Forelimb muscle (tissue), 1 donor: ENCODE data around the gene ARF1. TPM values are rescaled to one million over a fixed set of nuclear protein-coding genes. Genes with fewer than 3 reads are reported as not detected.
"Not testable (repeated sequence)": the region's sequence is repeated elsewhere in the genome, so short reads cannot be mapped to it uniquely, and the experiment has no call there.

ENCODE experiments used
- DNase-seq: peaks from one replicate; pipeline ENCODE4 v3.0.0-alpha.2; 2013; ENCODE audit warnings: low read depth
- polyA plus RNA-seq: library from polyadenylated mRNA; unstranded; fragments of 120-200 nt; gene quantifications from one replicate; pipeline ENCODE4 v1.2.1, GENCODE V29; 2013; ENCODE audit not compliant: insufficient read length

ARF1 gene
- polyA plus RNA-seq, 1 donor, result 240 TPM

- peak; percentile 86 for DNase-seq
Observed at GRCh38 chr1:228102791-228103620, 20.5 kb downstream of the ARF1 start, which contains the start of gene C1orf35. Gene C1orf35, minus strand, starts transcription at chr1:228103325. Its CDS starts 98 bp downstream, at chr1:228103227.

GRCh38 chr1:228104526-228105269 lies 22.2 kb downstream of the ARF1 start:
- no peak for DNase-seq

DNA sequence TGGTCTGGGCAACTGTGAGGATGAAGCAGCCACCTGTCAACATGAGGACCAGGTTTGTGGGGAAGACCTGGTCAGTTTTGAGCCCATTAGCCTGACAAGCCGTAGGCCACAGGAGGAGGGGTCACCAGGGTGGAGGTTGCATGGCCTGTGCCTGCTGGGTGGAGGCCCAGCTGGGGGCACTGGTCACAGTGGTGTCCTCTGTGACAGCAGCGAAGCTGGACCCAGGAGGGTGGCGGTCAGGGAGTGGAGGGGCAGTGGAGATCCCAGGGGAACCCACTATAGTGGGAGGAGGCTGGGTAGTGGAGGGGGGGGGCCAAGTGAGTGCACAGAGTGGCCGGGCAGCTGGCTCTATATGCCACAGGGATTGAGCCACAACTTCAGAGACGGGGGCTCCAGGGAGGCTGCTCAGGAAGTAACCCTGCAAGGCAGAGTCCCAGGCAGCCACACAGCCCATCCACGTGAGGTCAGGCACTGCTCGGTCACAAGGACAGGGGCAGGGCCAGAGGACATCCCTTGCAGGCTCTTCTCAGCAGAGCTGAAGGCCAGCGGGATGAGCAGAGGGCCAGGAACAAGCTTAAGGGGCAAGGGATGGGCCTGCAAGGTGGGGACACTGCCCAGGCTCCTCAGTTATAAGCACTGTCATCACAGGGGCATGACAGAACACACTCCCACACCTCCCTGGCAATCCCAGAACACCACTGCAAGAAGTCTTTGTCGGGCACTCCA lies 22.9 kb downstream of the ARF1 start:
- no peak for DNase-seq

DNA sequence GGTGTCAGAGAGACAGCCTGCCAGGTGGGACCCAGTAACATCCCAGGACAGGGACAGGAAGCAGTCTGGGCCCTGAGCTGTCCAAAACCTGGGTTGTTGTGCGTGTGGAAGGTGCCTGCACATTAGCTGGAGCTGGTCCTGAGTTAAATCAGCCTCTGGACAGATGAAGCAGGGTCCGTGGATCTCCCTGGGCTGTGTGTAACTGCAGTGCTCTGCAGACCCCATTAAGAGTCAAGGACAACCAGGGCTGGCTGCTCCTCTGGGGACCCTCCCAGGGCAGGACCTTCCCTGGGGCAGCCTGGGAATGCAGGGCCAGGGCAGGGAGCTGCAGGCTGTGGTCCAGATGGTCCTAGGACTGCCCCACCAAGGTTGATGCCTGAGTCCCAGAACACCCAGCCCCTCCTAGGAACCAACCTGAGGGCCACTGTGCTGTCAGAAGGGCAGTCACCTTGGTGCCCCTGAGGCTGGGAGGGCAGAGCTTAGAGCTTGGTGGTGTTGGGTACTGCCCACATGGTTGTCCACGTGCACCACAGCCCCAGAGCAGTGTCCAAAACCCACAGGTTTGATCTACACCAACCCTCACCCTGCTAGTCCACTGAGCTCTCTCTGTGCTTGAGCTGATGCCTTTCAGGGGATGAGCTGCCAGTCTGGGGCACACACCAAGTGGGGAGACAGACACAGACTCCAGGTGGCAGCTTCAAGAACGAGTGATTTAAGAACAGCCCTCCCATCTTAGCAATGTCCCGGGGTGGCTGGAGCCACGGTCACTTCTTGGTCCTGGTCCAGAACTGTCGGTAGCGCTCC lies 23.7 kb downstream of the ARF1 start:
- no peak for DNase-seq

DNA sequence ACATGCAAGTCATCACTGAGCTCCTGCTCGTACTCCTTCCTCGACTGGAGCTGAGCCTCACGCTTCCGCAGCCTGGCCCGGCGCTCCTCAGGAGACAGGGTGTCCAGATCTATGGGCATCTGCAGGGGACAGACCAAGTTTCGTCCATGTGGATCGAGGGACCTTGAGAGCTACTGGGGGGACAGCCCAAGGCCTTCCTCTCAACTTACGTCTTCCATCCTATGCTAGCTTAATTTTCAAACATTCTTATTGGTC lies 24.2 kb downstream of the ARF1 start:
- no peak for DNase-seq

- no peak for DNase-seq
Observed at GRCh38 chr1:228107636-228108035, 25.1 kb downstream of the ARF1 start.

DNA sequence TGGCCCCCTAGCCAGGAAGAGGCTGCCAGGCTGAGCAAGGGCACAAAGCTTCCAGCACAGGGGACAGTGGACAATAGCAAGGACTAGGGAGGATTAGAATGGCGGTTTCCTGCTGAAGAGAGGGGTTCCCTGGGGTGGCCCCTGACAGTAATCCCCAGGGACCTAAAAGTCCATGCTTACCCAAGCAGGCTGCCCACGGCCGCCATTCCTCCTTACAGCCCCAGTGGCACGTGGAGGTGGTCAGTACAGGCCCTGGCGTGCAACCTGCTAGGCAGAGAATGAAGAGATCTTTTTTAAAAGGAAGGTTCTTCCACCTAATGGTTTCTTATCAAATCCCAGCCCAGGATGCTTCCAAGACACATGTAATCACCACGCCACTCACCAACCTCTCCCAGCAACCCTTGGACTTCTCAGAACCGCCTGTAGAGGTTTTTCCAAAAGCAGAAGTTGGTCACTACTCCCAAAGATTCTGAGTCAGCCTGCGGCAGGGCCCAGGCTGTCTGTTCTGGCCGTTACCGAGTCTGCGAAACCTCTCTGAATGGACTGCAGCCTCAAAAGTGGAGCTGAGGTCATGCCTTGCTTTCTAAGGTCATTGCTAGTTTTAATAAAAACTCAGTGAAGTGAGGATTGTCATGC lies 25.7 kb downstream of the ARF1 start:
- no peak for DNase-seq

DNA sequence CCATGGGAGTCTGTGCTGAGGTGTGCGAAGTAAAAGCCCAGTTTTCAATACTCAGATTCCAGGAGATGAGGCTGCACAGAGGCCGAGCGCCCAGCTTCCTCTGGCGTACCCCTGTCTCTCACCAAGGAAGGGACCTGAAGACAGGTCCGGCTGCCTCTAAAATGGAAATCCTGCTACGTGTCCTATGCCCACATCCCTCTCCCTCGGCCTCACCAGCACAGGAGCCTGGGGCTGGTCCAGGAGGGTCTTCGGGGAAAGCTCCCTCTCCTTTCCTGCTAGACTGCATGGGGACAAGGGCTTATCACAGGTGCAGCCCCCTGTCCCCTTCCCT lies 26.2 kb downstream of the ARF1 start:
- DNase-seq, result no peak

- DNase-seq, result peak; percentile 86
Observed at GRCh38 chr1:228109073-228109961, 26.8 kb downstream of the ARF1 start, which contains the start of gene MRPL55. Gene MRPL55, minus strand, starts transcription at chr1:228109299. Its CDS starts 1,039 bp downstream, at chr1:228108260.

- DNase-seq, result no peak
Observed at GRCh38 chr1:228109962-228110488, 27.5 kb downstream of the ARF1 start.

DNA sequence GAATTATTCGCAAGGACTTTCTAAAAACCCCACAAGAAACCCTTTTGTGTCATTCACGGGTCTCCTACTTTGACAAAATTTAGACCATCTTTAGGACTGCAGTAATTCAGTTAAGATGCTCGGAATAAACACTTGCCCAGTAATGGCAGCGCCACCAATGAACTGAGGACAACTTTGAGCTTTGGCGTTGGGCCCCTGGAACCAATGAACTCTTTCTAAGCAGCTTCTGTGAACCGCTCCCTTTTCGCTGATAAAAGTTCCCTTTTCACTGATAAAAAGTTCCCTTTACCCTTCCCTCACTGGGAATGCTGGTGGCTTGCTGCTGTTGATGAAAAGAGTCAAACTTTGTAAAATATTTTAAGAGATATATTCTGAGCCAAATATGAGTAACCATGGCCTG lies 28.0 kb downstream of the ARF1 start:
- no peak for DNase-seq

DNA sequence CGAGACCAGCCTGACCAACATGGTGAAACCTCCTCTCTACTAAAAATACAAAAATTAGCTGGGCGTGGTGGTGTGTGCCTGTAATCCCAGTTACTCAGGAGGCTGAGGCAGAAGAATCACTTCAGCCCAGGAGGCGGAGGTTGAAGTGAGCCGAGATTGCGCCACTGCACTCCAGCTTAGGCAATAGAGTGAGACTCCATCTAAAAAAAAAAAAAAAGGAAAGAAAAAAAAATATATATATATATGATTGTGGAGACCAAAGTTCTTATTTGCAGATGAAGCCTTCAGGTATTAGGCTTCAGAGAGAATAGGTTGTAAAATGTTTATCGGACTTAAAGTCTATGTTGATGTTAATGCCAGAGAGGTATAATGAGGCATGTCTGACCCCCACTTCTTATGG lies 28.8 kb downstream of the ARF1 start:
- not testable (repeated sequence) for DNase-seq

DNA sequence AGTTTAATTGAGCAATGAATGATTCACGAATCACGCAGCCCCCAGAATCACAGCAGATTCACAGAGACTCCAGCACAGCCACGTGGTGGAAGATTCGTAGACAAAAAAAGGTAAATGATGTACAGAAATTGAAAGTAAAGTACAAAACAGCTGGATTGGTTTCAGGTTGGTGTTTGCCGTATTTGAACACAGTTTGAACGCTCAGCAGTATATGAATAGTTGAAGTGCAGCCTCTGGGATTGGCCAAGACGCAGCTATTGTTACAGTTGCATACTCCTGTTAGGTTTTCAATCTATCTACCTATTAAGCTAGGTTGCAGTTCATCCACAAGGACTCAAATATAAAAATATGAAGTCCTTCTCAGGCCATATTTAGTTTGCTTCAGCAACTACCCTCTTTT lies 29.7 kb downstream of the ARF1 start:
- no peak for DNase-seq

DNA sequence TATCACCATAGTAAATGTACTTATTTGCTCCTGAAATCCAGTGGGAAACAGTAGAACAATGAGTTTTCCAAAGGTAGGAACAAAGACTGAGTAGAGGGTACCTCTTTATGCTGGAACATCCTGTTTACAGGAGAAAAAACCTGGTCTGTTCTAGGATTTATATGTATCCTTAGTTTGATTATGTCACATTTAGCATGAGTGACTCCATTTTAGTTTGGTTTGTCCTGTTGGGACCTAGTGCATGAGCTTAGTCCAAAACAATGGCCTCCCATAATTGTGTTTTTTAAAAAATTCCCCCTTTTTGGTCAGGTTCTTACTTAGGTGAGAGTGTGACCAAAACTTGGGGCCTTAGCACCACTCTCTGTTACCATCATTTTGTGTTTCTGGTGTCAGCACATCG lies 30.1 kb downstream of the ARF1 start:
- DNase-seq, result no peak

DNA sequence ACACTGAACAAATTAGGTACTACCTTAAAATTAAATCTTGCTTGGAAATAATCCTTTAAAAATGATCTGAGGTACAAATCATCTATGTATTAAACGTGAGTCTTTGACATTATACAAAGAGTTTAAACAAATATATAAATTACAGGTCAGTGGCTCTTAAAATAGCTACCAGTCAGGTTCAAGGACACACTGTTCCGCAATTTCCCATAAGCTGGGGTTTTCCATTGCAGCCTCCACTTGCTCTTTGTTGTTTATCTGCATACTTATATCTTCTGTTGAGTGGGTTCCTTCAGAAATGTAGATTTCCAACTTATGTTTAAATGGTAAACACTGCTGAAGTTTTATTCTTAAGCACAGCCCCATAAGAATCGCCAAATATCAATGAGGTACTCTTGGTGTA lies 32.3 kb downstream of the ARF1 start:
- DNase-seq, result no peak

DNA sequence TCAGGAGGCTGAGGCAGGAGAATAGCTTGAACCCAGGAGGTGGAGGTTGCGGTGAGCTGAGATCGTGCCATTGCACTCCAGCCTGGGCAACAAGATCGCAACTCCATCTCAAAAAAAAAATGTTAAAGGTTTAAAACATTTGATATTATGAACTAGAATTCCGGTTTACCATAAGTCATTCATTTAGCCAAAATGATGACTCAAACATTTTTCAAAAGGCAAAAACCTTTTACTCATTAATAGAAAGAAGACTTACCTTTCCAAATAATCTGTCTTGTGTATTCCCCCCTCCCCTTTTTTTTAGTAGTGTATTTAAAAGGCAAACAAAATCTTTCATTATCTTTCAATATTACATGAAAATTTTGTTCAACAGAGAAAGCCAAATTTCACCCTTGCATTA lies 34.8 kb downstream of the ARF1 start:
- DNase-seq, result no peak

DNA sequence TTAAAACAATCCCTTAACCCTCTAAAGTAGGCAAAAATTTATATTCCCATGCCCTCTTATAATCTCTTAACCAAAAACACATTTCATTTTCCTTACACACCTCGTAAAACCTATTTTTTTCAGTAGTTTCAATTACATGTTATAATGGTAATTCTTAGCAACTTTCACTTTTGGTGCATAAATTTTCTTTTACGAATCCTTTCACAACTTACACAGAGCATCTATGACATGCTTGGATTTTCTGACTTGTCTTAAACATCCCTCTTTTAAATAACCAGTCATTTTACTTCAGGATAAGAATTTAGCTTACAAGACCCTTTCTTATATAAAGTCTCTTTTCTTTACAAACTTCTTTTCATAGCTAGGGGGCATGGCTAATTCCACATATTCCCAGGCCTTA lies 35.5 kb downstream of the ARF1 start:
- DNase-seq, result no peak

DNA sequence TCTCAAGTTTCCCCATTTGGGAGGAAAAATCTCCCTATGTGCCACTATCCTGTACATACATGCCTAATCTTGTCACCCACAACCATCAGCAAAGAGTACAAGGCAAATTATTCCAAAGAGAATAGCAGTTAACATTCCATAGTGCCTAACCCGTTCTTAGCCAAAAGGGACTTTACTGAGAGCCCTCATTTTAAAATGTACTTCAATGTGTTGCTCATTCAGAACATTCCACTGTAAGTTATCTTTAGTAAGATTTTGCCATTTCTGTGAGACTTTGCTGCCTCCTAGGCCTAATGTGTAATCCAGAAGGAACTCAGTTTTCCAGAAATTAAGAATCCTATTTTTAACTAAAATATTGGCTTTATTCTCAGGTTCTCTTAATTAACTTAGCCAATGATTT lies 37.8 kb downstream of the ARF1 start:
- no peak for DNase-seq

DNA sequence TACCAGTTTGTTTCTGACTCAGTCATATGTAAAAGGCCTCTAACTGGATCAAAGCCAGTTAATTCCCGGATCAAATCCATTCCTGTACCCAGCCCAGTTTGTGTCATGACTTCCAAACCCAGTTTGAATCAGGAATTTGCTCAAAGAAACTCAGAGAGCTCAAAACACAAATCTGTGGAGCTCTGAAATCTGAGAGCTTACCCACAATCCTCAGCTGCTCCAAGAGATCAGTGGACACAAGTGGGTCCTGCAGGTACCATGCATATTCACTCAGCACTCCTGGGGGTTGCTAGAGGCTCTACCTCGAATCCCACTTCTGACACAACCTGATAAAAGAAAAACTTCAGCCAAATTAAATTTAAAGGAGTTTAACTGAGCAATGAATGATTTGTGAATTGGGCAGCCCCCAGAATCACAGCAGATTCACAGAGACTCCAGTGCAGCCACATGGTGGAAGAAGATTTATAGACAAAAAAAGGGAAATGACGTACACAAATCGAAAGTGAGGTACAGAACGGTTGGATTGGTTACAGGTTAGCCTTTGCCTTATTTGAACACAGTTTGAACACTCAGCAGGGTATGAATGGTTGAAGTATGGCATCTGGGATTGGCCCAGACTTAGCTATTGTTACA lies 38.5 kb downstream of the ARF1 start:
- DNase-seq, result no peak
